RWPE1 (cell line): ENCODE measurements around the gene TCF4.

Source experiments
- CTCF ChIA-PET: fragments of 350-600 bp; sonication (Branson Sonifier 250); formaldehyde crosslinking; extraction: SDS; loops from one replicate; lab custom pipeline; 2021; lab: Yijun Ruan, JAX
- POLR2A ChIA-PET: fragments of 400-600 bp; formaldehyde crosslinking; extraction: SDS; loops from one replicate; lab custom pipeline; 2020; ENCODE audit warnings: antibody characterized with exemption; ENCODE audit not compliant: low non-redundant PET; lab: Yijun Ruan, JAX
- DNase-seq: peaks from one replicate; pipeline ENCODE4 v3.0.0; 2012; ENCODE audit warnings: low spot score
- H3K27ac ChIP-seq: fragments of 450-650 bp; 2 replicates; pipeline ENCODE4 v1.5.1; 2017
- CTCF ChIP-seq: fragments of 450-650 bp; conservative IDR thresholded peaks from 2 replicates; pipeline ENCODE4 v1.5.1; 2017; ENCODE audit warnings: low read depth, mild to moderate bottlenecking

The TCF4 gene

GRCh38 chr18:55310044-55310676 is 277.8 kb downstream of the TCF4 start:
- no peak for TF ChIP-seq CTCF
- ChIA-PET CTCF (no interaction called here), POLR2A (no interaction called here)
- H3K27ac ChIP-seq = no peak overlapping the region
- no peak for DNase-seq

DNA sequence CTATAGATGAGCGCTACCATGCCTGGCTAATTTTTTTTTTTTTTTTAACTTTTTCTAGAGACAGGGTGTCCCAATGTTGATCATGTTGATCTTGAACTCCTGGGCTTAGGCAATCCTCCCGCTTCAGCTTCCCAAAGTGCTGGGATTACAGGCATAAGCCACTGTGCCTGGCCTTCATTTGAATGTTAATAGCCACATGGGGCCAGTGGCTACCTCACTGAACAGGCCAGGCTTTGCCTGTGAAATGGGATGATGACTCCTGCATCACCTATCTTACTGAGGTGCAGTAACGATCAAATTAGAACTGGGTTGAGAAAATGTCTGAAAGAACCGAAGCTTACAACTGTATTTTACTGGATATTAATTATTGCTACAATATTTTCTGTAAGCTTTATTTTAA is 278.7 kb downstream of the TCF4 start:
- H3K27ac ChIP-seq = no peak overlapping the region
- ChIA-PET POLR2A (no interaction called here), CTCF (no interaction called here)
- TF ChIP-seq CTCF = no peak
- DNase-seq = no peak

- no peak overlapping the region for H3K27ac ChIP-seq
- no peak for TF ChIP-seq CTCF
- POLR2A ChIA-PET = no interaction called here
- CTCF ChIA-PET = no interaction called here
- DNase-seq = no peak
These were observed 280.5 kb downstream of the TCF4 start for GRCh38 chr18:55307505-55307904.

GRCh38 chr18:55306359-55307024 is 281.5 kb downstream of the TCF4 start:
- POLR2A ChIA-PET = no interaction called here

GRCh38 chr18:55302167-55302833 is 285.7 kb downstream of the TCF4 start:
- H3K27ac ChIP-seq = no peak overlapping the region
- no peak for TF ChIP-seq CTCF
- ChIA-PET POLR2A (no interaction called here), CTCF (no interaction called here)
- no peak for DNase-seq

More at GRCh38 chr18:55306359-55307024, 281.5 kb downstream of the TCF4 start:
- CTCF ChIA-PET = no interaction called here
- H3K27ac ChIP-seq = no peak overlapping the region
- TF ChIP-seq CTCF = no peak
- no peak for DNase-seq

- no peak overlapping the region for H3K27ac ChIP-seq
- TF ChIP-seq CTCF = no peak
- no peak for DNase-seq
- ChIA-PET CTCF (no interaction called here), POLR2A (no interaction called here)
These were observed 286.2 kb downstream of the TCF4 start for GRCh38 chr18:55301824-55302166.
